Measurements from ENCODE around the gene DIAPH2.

The DIAPH2 gene

DNA sequence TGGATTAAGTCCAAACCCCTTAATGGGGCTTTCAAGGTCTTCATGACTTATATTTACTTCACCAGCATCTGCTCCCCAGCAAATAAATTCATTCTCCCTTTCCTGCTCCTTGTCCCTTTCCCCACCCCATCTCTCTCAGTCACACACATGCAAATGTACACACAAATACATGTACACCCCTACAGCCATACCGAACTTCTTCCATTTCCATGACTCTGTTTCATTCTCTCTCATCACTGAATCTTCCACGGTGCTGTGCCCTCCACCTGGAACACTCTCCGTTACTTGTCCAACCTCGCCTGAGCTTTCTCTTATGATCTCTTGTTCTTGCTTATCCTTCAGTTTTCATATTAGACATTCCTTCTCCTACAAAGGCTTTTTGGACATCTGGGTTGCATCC is 177.0 kb downstream of the DIAPH2 start:
- Histone ChIP-seq H3K9me3 (ENCODE audit: control insufficient read depth, insufficient read depth, low read length) (no peaks in the 10 kb centered on the region), H3F3A (ENCODE audit: control insufficient read depth, insufficient read depth) (no peaks in the 10 kb centered on the region), H3K36me3 (ENCODE audit: control insufficient read depth, low read length) (peaks cover 7% of the 10 kb centered on the region; the same call in 1 of the 2 replicates), H3K27ac (ENCODE audit: low read depth, low read length) (peak overlapping the region; percentile 83), H3K4me3 (ENCODE audit: low read length) (peak overlapping the region; percentile 62), H3K79me2 (ENCODE audit: control insufficient read depth, low read length) (peaks cover 9% of the 10 kb centered on the region), H3K9me2 (replicated peaks; ENCODE audit: control insufficient read depth, low read length) (no peaks in the 10 kb centered on the region), H3K4me2 (ENCODE audit: low read length) (peak overlapping the region; percentile 80), H4K20me1 (ENCODE audit: control insufficient read depth, insufficient read depth, low read depth, low read length) (no peaks in the 10 kb centered on the region), H3K27me3 (ENCODE audit: control insufficient read depth, low read length) (no peaks in the 10 kb centered on the region), H3K4me1 (ENCODE audit: control insufficient read depth, low read length) (peaks cover 25% of the 10 kb centered on the region)
- TF ChIP-seq, protein P1, sequence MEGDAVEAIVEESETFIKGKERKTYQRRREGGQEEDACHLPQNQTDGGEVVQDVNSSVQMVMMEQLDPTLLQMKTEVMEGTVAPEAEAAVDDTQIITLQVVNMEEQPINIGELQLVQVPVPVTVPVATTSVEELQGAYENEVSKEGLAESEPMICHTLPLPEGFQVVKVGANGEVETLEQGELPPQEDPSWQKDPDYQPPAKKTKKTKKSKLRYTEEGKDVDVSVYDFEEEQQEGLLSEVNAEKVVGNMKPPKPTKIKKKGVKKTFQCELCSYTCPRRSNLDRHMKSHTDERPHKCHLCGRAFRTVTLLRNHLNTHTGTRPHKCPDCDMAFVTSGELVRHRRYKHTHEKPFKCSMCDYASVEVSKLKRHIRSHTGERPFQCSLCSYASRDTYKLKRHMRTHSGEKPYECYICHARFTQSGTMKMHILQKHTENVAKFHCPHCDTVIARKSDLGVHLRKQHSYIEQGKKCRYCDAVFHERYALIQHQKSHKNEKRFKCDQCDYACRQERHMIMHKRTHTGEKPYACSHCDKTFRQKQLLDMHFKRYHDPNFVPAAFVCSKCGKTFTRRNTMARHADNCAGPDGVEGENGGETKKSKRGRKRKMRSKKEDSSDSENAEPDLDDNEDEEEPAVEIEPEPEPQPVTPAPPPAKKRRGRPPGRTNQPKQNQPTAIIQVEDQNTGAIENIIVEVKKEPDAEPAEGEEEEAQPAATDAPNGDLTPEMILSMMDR (IDR thresholded peaks at IDR 0.05; ENCODE audit: low read depth, low read length, poor library complexity, severe bottlenecking): no peak
- TF ChIP-seq EZH2phosphoT487 (IDR thresholded peaks at IDR 0.05; ENCODE audit: borderline replicate concordance, low read length): no peak

DNA sequence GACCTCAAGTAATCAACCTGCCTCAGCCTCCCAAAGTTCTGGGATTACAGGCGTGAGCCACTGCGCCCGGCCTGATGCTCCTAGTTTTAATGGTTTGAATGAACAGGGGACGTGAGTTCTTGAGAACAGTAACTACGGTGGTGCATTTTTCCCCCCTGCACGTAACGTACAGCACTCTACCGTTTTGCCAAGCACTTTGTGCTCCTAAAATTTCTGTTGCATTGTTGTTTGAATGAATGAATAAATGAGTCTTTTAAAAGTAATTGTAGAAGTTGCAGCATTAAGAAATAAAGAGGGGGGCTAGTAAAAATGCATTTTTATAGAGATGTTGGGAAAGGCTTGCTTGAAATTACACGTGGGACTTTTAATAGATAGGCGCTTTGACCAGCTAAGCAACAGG is 199.0 kb downstream of the DIAPH2 start, which contains the start of gene RPA4:
Gene RPA4, plus strand, starts transcription at position 301 of the 400 bp plus-strand sequence. CDS start 403 bp downstream, outside the sequence.
- Histone ChIP-seq H3K27me3 (ENCODE audit: control insufficient read depth, low read length) (no peaks in the 10 kb centered on the region), H3K9me3 (ENCODE audit: control insufficient read depth, insufficient read depth, low read length) (no peaks in the 10 kb centered on the region), H3K4me1 (ENCODE audit: control insufficient read depth, low read length) (no peaks in the 10 kb centered on the region), H3K9me2 (replicated peaks; ENCODE audit: control insufficient read depth, low read length) (no peaks in the 10 kb centered on the region), H3K36me3 (ENCODE audit: control insufficient read depth, low read length) (no peaks in the 10 kb centered on the region), H4K20me1 (ENCODE audit: control insufficient read depth, insufficient read depth, low read depth, low read length) (no peaks in the 10 kb centered on the region), H3K4me3 (ENCODE audit: low read length) (no peak within 1 kb of the TSS), H3K4me2 (ENCODE audit: low read length) (no peak within 1 kb of the TSS), H3K79me2 (ENCODE audit: control insufficient read depth, low read length) (no peaks in the 10 kb centered on the region), H3K27ac (ENCODE audit: low read depth, low read length) (no peak within 1 kb of the TSS), H3F3A (ENCODE audit: control insufficient read depth, insufficient read depth) (no peaks in the 10 kb centered on the region)
- no peak for TF ChIP-seq EZH2phosphoT487 (IDR thresholded peaks at IDR 0.05; ENCODE audit: borderline replicate concordance, low read length)
- TF ChIP-seq, protein P1 (IDR thresholded peaks at IDR 0.05; ENCODE audit: low read depth, low read length, poor library complexity, severe bottlenecking): no peak

DNA sequence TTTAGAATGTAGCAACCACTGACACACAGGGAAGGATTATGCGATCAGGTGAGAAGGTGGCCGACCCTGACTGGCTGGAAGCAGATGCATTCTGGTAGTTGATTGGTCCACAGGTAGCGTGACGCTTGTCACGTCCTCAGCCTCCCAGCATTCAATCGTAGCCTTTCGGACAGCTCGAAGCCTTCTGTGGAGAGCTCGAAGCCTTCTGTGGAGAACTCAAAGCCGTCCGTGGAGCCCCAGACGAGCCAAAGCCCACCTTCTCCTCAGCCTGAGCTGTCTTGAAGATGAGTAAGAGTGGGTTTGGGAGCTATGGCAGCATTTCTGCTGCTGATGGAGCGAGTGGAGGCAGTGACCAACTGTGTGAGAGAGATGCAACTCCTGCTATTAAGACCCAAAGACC is 199.4 kb downstream of the DIAPH2 start:
- no peaks in the 10 kb centered on the region for H4K20me1 ChIP-seq (ENCODE audit: control insufficient read depth, insufficient read depth, low read depth, low read length)
- H3K36me3 ChIP-seq (ENCODE audit: control insufficient read depth, low read length): no peaks in the 10 kb centered on the region
- H3K79me2 ChIP-seq (ENCODE audit: control insufficient read depth, low read length): no peaks in the 10 kb centered on the region
- H3K4me2 ChIP-seq (ENCODE audit: low read length): no peak overlapping the region
- H3K27ac ChIP-seq (ENCODE audit: low read depth, low read length): no peak overlapping the region
- TF ChIP-seq EZH2phosphoT487 (IDR thresholded peaks at IDR 0.05; ENCODE audit: borderline replicate concordance, low read length): no peak
- TF ChIP-seq, protein P1 (IDR thresholded peaks at IDR 0.05; ENCODE audit: low read depth, low read length, poor library complexity, severe bottlenecking): no peak
- H3K4me3 ChIP-seq (ENCODE audit: low read length): no peak overlapping the region
- no peaks in the 10 kb centered on the region for H3K4me1 ChIP-seq (ENCODE audit: control insufficient read depth, low read length)
- no peaks in the 10 kb centered on the region for H3K27me3 ChIP-seq (ENCODE audit: control insufficient read depth, low read length)
- H3F3A ChIP-seq (ENCODE audit: control insufficient read depth, insufficient read depth): no peaks in the 10 kb centered on the region
- no peaks in the 10 kb centered on the region for H3K9me2 ChIP-seq (replicated peaks; ENCODE audit: control insufficient read depth, low read length)
- H3K9me3 ChIP-seq (ENCODE audit: control insufficient read depth, insufficient read depth, low read length): no peaks in the 10 kb centered on the region

All from DOHH2 (cell line).